ENCODE data around the gene CENPA. TPM values are rescaled to one million over a fixed set of nuclear protein-coding genes. Genes with fewer than 3 reads are reported as not detected.

CENPA gene
- total RNA-seq, 6 donors from 2014 or later, result 0.44 to 8.4 (median 0.86) TPM; not detected in 1

- Histone ChIP-seq H3K4me1 (peaks cover 0 to 8% (median 1%) of the 10 kb centered on the region in 4 donors), H3K36me3 (peaks cover 31 to 76% (median 60%) of the 10 kb centered on the region in 4 donors), H3K27ac (no peak overlapping the region), H3K9me3 (no peaks in the 10 kb centered on the region), H3K27me3 (no peaks in the 10 kb centered on the region), H3K4me3 (no peak overlapping the region)
- DNase-seq (no peak), ATAC-seq (ENCODE audit: low FRiP score in 2 of 2) (no peak)
- no peak for TF ChIP-seq CTCF (IDR thresholded peaks at IDR 0.05)
- no peak for TF ChIP-seq EP300 (IDR thresholded peaks at IDR 0.05)
- TF ChIP-seq POLR2AphosphoS5 (IDR thresholded peaks at IDR 0.05), result no peak
- no peak for TF ChIP-seq POLR2A (IDR thresholded peaks at IDR 0.05)
- 84 to 89% methylated on average over 3 of the region's 3 CpGs for WGBS, 2 donors
Observed at GRCh38 chr2:26778507-26778906, 7.3 kb upstream of the CENPA start.

DNA sequence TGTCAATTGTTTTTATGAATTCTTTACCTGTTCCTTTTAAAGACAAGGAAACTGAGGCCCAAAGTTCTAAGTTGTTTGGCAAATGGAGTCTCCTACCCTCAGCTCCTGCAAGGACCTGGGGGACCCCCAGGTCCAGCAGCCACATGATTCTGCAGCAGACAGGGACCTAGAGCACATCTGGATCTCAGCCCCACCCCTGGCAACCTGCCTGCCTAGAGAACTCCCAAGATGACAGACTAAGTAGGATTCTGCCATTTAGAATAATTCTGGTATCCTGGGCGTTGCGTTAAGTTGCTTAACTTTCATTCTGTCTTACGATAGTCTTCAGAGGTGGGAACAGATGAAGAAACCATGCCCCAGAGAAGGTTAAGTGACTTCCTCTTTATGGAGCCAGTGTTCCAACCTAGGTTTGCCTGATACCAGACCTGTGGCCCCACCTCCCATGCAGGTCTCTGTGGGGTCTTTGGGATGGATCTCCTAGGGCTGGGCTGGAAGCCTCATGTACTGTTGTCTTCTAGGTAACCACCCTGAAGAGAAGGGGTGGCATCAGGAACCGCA lies 5.6 kb upstream of the CENPA start:
- 93 to 97% methylated on average over 3 to 4 of the region's 4 CpGs for WGBS, 2 donors
- no peaks in the 10 kb centered on the region for H3K27me3 ChIP-seq
- no peak for DNase-seq
- H3K4me3 ChIP-seq, result no peak overlapping the region
- peaks cover 31 to 61% (median 53%) of the 10 kb centered on the region in 4 donors for H3K36me3 ChIP-seq
- no peak for TF ChIP-seq EP300 (IDR thresholded peaks at IDR 0.05)
- no peak for TF ChIP-seq CTCF (IDR thresholded peaks at IDR 0.05)
- no peak for TF ChIP-seq POLR2A (IDR thresholded peaks at IDR 0.05)
- ATAC-seq (ENCODE audit: low FRiP score in 2 of 2), result no peak
- H3K27ac ChIP-seq, result peak overlapping the region in 1 of 4 donors; percentile 12
- no peaks in the 10 kb centered on the region for H3K9me3 ChIP-seq
- peaks cover 4 to 5% (median 4%) of the 10 kb centered on the region in 4 donors for H3K4me1 ChIP-seq

DNA sequence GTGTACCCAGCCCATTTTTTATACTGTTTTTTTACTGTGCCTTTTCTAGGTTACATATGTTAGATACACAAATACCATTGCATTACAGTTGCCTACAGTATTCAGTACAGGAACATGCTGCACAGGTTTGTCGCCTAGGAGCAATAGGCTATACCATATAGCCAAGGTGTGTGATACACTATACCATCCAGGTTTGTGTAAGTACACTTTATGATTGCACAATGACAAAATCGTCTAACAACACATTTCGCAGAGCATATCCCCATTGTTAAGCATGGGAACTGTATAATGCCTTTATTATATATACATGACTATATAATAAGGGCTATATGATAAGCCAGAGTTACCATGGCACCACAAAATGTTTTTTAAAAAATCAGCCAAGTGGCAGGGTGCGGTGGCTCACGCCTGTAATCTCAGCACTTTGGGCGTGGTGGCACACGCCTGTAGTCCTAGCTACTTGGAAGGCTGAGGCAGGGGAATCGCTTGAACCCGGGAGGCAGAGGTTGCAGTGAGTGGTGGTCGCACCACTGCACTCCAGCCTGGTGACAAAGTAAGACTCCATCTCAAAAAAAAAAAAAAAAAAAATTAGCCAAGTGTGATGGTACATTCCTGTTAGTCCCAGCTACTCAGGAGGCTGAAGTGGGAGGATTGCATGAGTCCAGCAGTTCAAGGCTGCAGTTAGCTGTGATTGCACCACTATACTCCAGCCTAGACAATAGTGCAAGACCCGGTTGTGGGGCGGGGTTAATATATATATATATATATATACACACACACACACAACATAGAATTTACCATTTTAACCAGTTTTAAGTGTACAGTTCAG lies 2.8 kb upstream of the CENPA start:
- Histone ChIP-seq H3K27ac (no peak overlapping the region), H3K36me3 (peaks cover 14 to 33% (median 27%) of the 10 kb centered on the region in 4 donors), H3K27me3 (no peaks in the 10 kb centered on the region), H3K4me1 (peaks cover 8 to 19% (median 14%) of the 10 kb centered on the region in 4 donors), H3K4me3 (no peak overlapping the region), H3K9me3 (no peaks in the 10 kb centered on the region)
- DNase-seq (no peak), ATAC-seq (ENCODE audit: low FRiP score in 2 of 2) (no peak)
- WGBS, 2 donors, result 84 to 88% methylated on average over 12 of the region's 12 CpGs
- TF ChIP-seq POLR2AphosphoS5 (IDR thresholded peaks at IDR 0.05), result no peak
- TF ChIP-seq CTCF (IDR thresholded peaks at IDR 0.05), result no peak
- TF ChIP-seq EP300 (IDR thresholded peaks at IDR 0.05), result no peak
- no peak for TF ChIP-seq POLR2A (IDR thresholded peaks at IDR 0.05)

GRCh38 chr2:26784570-26785234 lies 1.2 kb upstream of the CENPA start:
- peak overlapping the region in 2 of 4 donors; percentile 68 to 73 for H3K4me3 ChIP-seq
- DNase-seq (no peak), ATAC-seq (ENCODE audit: low FRiP score in 2 of 2) (no peak)
- peak overlapping the region in 1 of 4 donors; percentile 64 for H3K27ac ChIP-seq
- peaks cover 8 to 19% (median 14%) of the 10 kb centered on the region in 4 donors for H3K4me1 ChIP-seq
- no peaks in the 10 kb centered on the region for H3K27me3 ChIP-seq
- TF ChIP-seq EP300 (IDR thresholded peaks at IDR 0.05) (no peak), CTCF (IDR thresholded peaks at IDR 0.05) (no peak), POLR2AphosphoS5 (IDR thresholded peaks at IDR 0.05) (no peak), POLR2A (IDR thresholded peaks at IDR 0.05) (no peak)
- peaks cover 3 to 17% (median 12%) of the 10 kb centered on the region in 4 donors for H3K36me3 ChIP-seq
- no peaks in the 10 kb centered on the region for H3K9me3 ChIP-seq
- 95 to 96% methylated on average over 19 of the region's 19 CpGs for WGBS, 2 donors
